Ramos (cell line): ENCODE measurements around the gene GLB1L3.
"Not testable (repeated sequence)": the region's sequence is repeated elsewhere in the genome, so short reads cannot be mapped to it uniquely, and the experiment has no call there.

ENCODE experiments used
- in situ Hi-C: fragments of 300-500 bp; cut with MboI; formaldehyde crosslinking; loops from one replicate; pipeline ENCODE4 v1.14.3; 2022; ENCODE audit warnings: low sequenced_read_pairs; ENCODE audit not compliant: unreplicated experiment

Gene GLB1L3

GRCh38 chr11:134272381-134273316 lies 3.5 kb upstream of the GLB1L3 start:
- in situ Hi-C loops, result no loop called here

- in situ Hi-C loops, result no loop called here
Observed at GRCh38 chr11:134273317-134273712, 2.9 kb upstream of the GLB1L3 start.

- in situ Hi-C loops, result no loop called here
Observed at GRCh38 chr11:134275188-134275533, 1.0 kb upstream of the GLB1L3 start.

- in situ Hi-C loops, result no loop called here
Observed at GRCh38 chr11:134276396-134277182, 410 bp downstream of the GLB1L3 start.

- in situ Hi-C loops, result no loop called here
Observed at GRCh38 chr11:134277183-134278001, 1.2 kb downstream of the GLB1L3 start.

GRCh38 chr11:134278356-134278755 lies 2.2 kb downstream of the GLB1L3 start:
- in situ Hi-C loops, result no loop called here

- in situ Hi-C loops, result not testable (repeated sequence)
Observed at GRCh38 chr11:134281635-134282034, 5.5 kb downstream of the GLB1L3 start.

- in situ Hi-C loops, result no loop called here
Observed at GRCh38 chr11:134282121-134283045, 6.2 kb downstream of the GLB1L3 start.

GRCh38 chr11:134283461-134284230 lies 7.5 kb downstream of the GLB1L3 start:
- in situ Hi-C loops, result no loop called here

- in situ Hi-C loops, result not testable (repeated sequence)
Observed at GRCh38 chr11:134284349-134284748, 8.2 kb downstream of the GLB1L3 start.

- in situ Hi-C loops, result no loop called here
Observed at GRCh38 chr11:134287561-134287960, 11.4 kb downstream of the GLB1L3 start.

- in situ Hi-C loops, result no loop called here
Observed at GRCh38 chr11:134288486-134288885, 12.3 kb downstream of the GLB1L3 start.

GRCh38 chr11:134289167-134289566 lies 13.0 kb downstream of the GLB1L3 start:
- in situ Hi-C loops, result no loop called here

GRCh38 chr11:134289789-134290188 lies 13.6 kb downstream of the GLB1L3 start:
- in situ Hi-C loops, result no loop called here

GRCh38 chr11:134290646-134291045 lies 14.5 kb downstream of the GLB1L3 start:
- in situ Hi-C loops, result no loop called here

- in situ Hi-C loops, result no loop called here
Observed at GRCh38 chr11:134291196-134291595, 15.0 kb downstream of the GLB1L3 start.

- in situ Hi-C loops, result no loop called here
Observed at GRCh38 chr11:134292661-134293060, 16.5 kb downstream of the GLB1L3 start.
